ENCODE results near the gene C20orf141.

C20orf141 gene

DNA sequence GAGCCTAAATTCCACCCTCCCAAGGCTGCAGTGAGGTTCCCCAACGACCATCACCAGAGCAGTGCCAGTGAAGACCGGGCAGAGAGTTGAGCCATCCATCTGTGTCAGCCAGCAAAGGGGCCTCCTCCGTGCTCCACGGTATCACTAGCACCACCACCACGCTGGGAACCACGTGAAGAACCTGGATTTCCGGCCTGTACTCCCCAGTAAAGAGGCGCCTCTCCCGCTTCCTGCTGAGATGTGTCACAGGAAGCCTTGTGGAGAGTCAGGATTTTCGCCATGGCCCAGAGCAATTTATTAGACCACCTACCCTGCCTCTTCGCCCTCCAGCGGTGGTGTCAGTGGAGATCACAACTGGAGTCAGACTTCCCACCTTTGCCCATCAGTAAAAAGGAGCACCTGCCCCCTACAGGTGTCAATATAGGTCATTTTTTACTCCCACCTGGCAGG lies 43.1 kb upstream of the C20orf141 start:
- H3K4me1 ChIP-seq (ENCODE audit: insufficient read depth, low read length, poor library complexity, severe bottlenecking), result no peaks in the 10 kb centered on the region
- no peak overlapping the region for H3K4me3 ChIP-seq (ENCODE audit: low read length, poor library complexity, severe bottlenecking)
- no peaks in the 10 kb centered on the region for H3K9me2 ChIP-seq (replicated peaks; ENCODE audit: low read depth, low read length)
- no peaks in the 10 kb centered on the region for H3F3A ChIP-seq (ENCODE audit: low read depth)
- no peaks in the 10 kb centered on the region for H3K79me2 ChIP-seq (ENCODE audit: insufficient read depth, low read length)
- no peak overlapping the region for H3K9ac ChIP-seq (ENCODE audit: low read depth, low read length, poor library complexity, severe bottlenecking)
- no peaks in the 10 kb centered on the region for H4K20me1 ChIP-seq (ENCODE audit: insufficient read depth, low read length, poor library complexity, severe bottlenecking)
- no peaks in the 10 kb centered on the region for H3K27me3 ChIP-seq (ENCODE audit: insufficient read depth, low read length, poor library complexity, severe bottlenecking)
- H3K36me3 ChIP-seq (ENCODE audit: insufficient read depth, low read length), result no peaks in the 10 kb centered on the region
- H3K4me2 ChIP-seq (ENCODE audit: low read depth, low read length, poor library complexity, severe bottlenecking), result no peak overlapping the region
- H2AFZ ChIP-seq (ENCODE audit: low read length), result no peak overlapping the region
- H3K9me3 ChIP-seq (ENCODE audit: insufficient read depth, low read depth, low read length), result peaks cover 4% of the 10 kb centered on the region; the same call in 1 of the 2 replicates
- TF ChIP-seq EZH2phosphoT487 (IDR thresholded peaks at IDR 0.05; ENCODE audit: borderline replicate concordance) (no peak), CTCF (conservative IDR thresholded peaks at IDR 0.05; ENCODE audit: low read length) (no peak)

- Histone ChIP-seq H3K36me3 (ENCODE audit: insufficient read depth, low read length) (no peaks in the 10 kb centered on the region), H3K79me2 (ENCODE audit: insufficient read depth, low read length) (no peaks in the 10 kb centered on the region), H3F3A (ENCODE audit: low read depth) (no peaks in the 10 kb centered on the region), H3K9ac (ENCODE audit: low read depth, low read length, poor library complexity, severe bottlenecking) (no peak overlapping the region), H3K4me2 (ENCODE audit: low read depth, low read length, poor library complexity, severe bottlenecking) (no peak overlapping the region), H4K20me1 (ENCODE audit: insufficient read depth, low read length, poor library complexity, severe bottlenecking) (no peaks in the 10 kb centered on the region), H3K27me3 (ENCODE audit: insufficient read depth, low read length, poor library complexity, severe bottlenecking) (no peaks in the 10 kb centered on the region), H3K4me1 (ENCODE audit: insufficient read depth, low read length, poor library complexity, severe bottlenecking) (no peaks in the 10 kb centered on the region), H3K4me3 (ENCODE audit: low read length, poor library complexity, severe bottlenecking) (no peak overlapping the region), H3K9me2 (replicated peaks; ENCODE audit: low read depth, low read length) (no peaks in the 10 kb centered on the region), H2AFZ (ENCODE audit: low read length) (no peak overlapping the region), H3K9me3 (ENCODE audit: insufficient read depth, low read depth, low read length) (peaks cover 4% of the 10 kb centered on the region; the same call in 1 of the 2 replicates)
- TF ChIP-seq CTCF (conservative IDR thresholded peaks at IDR 0.05; ENCODE audit: low read length) (no peak), EZH2phosphoT487 (IDR thresholded peaks at IDR 0.05; ENCODE audit: borderline replicate concordance) (no peak)
These were observed 41.0 kb upstream of the C20orf141 start for GRCh38 chr20:2773812-2774211.

- TF ChIP-seq EZH2phosphoT487 (IDR thresholded peaks at IDR 0.05; ENCODE audit: borderline replicate concordance) (no peak), CTCF (conservative IDR thresholded peaks at IDR 0.05; ENCODE audit: low read length) (no peak)
These were observed 39.6 kb upstream of the C20orf141 start for GRCh38 chr20:2775139-2775538.

More at GRCh38 chr20:2775139-2775538, 39.6 kb upstream of the C20orf141 start:
- no peaks in the 10 kb centered on the region for H3F3A ChIP-seq (ENCODE audit: low read depth)
- no peaks in the 10 kb centered on the region for H4K20me1 ChIP-seq (ENCODE audit: insufficient read depth, low read length, poor library complexity, severe bottlenecking)
- H3K9ac ChIP-seq (ENCODE audit: low read depth, low read length, poor library complexity, severe bottlenecking), result no peak overlapping the region
- no peaks in the 10 kb centered on the region for H3K4me1 ChIP-seq (ENCODE audit: insufficient read depth, low read length, poor library complexity, severe bottlenecking)
- no peaks in the 10 kb centered on the region for H3K79me2 ChIP-seq (ENCODE audit: insufficient read depth, low read length)
- H3K9me2 ChIP-seq (replicated peaks; ENCODE audit: low read depth, low read length), result no peaks in the 10 kb centered on the region
- H3K27me3 ChIP-seq (ENCODE audit: insufficient read depth, low read length, poor library complexity, severe bottlenecking), result no peaks in the 10 kb centered on the region
- H3K4me2 ChIP-seq (ENCODE audit: low read depth, low read length, poor library complexity, severe bottlenecking), result no peak overlapping the region
- no peaks in the 10 kb centered on the region for H3K36me3 ChIP-seq (ENCODE audit: insufficient read depth, low read length)
- H3K9me3 ChIP-seq (ENCODE audit: insufficient read depth, low read depth, low read length), result peaks cover 4% of the 10 kb centered on the region; the same call in 1 of the 2 replicates
- no peak overlapping the region for H2AFZ ChIP-seq (ENCODE audit: low read length)
- no peak overlapping the region for H3K4me3 ChIP-seq (ENCODE audit: low read length, poor library complexity, severe bottlenecking)
